Panc1 (cell line): Measurements from ENCODE around the gene ZKSCAN4. TPM values are rescaled to one million over a fixed set of nuclear protein-coding genes. Genes with fewer than 3 reads are reported as not detected.

Experiments
- ATAC-seq: fragments of 200-7000 bp; cut with Tn5 transposase; 2 replicates; pipeline ENCODE4 v1.9.1; 2020; ENCODE audit warnings: mild to moderate bottlenecking, moderate library complexity
- BruUV-seq: library from RNA; stranded (reverse); fragments of 400-500 nt; replicated peaks from 2 replicates; lab custom pipeline; 2021; lab: Mats Ljungman, UMichigan
- CTCF ChIA-PET: fragments of 300-600 bp; sonication (Branson Sonifier 250); formaldehyde crosslinking; loops from one replicate; lab custom pipeline; 2022; ENCODE audit warnings: antibody characterized with exemption; lab: Charles Lee
- POLR2A ChIA-PET: fragments of 300-600 bp; sonication (Branson Sonifier 250); formaldehyde crosslinking; loops from one replicate; lab custom pipeline; 2022; ENCODE audit warnings: antibody characterized with exemption; lab: Charles Lee
- DNase-seq: peaks from one replicate; pipeline ENCODE4 v3.0.0-alpha.2; 2010; ENCODE audit warnings: low read depth, low spot score
- H3K27ac ChIP-seq: 2 replicates; pipeline ENCODE4 v1.5.1; 2011; ENCODE audit warnings: mild to moderate bottlenecking, low read length, inconsistent platforms
- H3K27me3 ChIP-seq: fragments of 200-500 bp; sonication (Bioruptor generic); 2 replicates; pipeline ENCODE4 v1.6.0; 2014; ENCODE audit warnings: low read length, inconsistent platforms; ENCODE audit not compliant: control insufficient read depth, insufficient read depth
- H3K36me3 ChIP-seq: fragments of 200-500 bp; sonication (Bioruptor generic); 2 replicates; pipeline ENCODE4 v1.5.1; 2014; ENCODE audit warnings: inconsistent platforms, mild to moderate bottlenecking, low read length, moderate library complexity; ENCODE audit not compliant: control insufficient read depth, insufficient read depth
- H3K4me1 ChIP-seq: 2 replicates; pipeline ENCODE4 v1.5.1; 2011; ENCODE audit warnings: inconsistent platforms, mild to moderate bottlenecking, low read length, moderate library complexity; ENCODE audit not compliant: control insufficient read depth, insufficient read depth
- H3K4me3 ChIP-seq, 2 experiments: 2 replicates each; pipeline ENCODE4 v1.5.1; 2011 to 2012; ENCODE audit warnings: low read depth in 2 of 2, low read length in 2 of 2, mild to moderate bottlenecking in 2 of 2, inconsistent platforms in 1 of 2, moderate library complexity in 1 of 2
- H3K9me3 ChIP-seq: fragments of 200-500 bp; sonication (Bioruptor generic); 2 replicates; pipeline ENCODE4 v1.5.1; 2014; ENCODE audit warnings: low read depth, mild to moderate bottlenecking, inconsistent platforms, low read length, moderate library complexity; ENCODE audit not compliant: control insufficient read depth, insufficient read depth
- CTCF ChIP-seq: fragments of 450-650 bp; IDR thresholded peaks from 2 replicates; pipeline ENCODE4 v1.5.1; 2017; ENCODE audit warnings: mild to moderate bottlenecking
- POLR2AphosphoS5 ChIP-seq: IDR thresholded peaks from 2 replicates; pipeline ENCODE4 v1.6.1; 2012; ENCODE audit warnings: mild to moderate bottlenecking, low read depth, low read length, moderate library complexity
- REST ChIP-seq, 2 experiments: IDR thresholded peaks; 2 replicates each; pipeline ENCODE4 v1.6.1; 2011 to 2012; ENCODE audit warnings: low read depth in 2 of 2, control low read depth in 1 of 2, low read length in 1 of 2, mild to moderate bottlenecking in 1 of 2, moderate library complexity in 1 of 2; ENCODE audit not compliant: insufficient read depth in 1 of 2
- SIN3A ChIP-seq: IDR thresholded peaks from 2 replicates; pipeline ENCODE4 v1.6.1; 2012; ENCODE audit warnings: low read depth, mild to moderate bottlenecking, low read length, moderate library complexity, borderline replicate concordance; ENCODE audit not compliant: insufficient read depth
- TCF7L2 ChIP-seq: IDR thresholded peaks from 2 replicates; pipeline ENCODE4 v1.6.1; 2011; ENCODE audit warnings: mild to moderate bottlenecking, low read depth, low read length, inconsistent platforms
- in situ Hi-C: cut with HindIII; loops from 2 replicates; pipeline ENCODE4 v1.10.0; 2016; ENCODE audit warnings: low sequenced_read_pairs, low pct_unique_long_range_greater_than_20kb
- intact Hi-C: fragments of 100-400 bp; cut with micrococcal nuclease; formaldehyde crosslinking; loops from one replicate; pipeline ENCODE4 v1.10.0; 2022; ENCODE audit not compliant: unreplicated experiment
- total RNA-seq: library from RNA; stranded (reverse); gene quantifications from one replicate; pipeline ENCODE4 v1.2.1, GENCODE V29; 2021; ENCODE audit not compliant: unreplicated experiment

ZKSCAN4 gene
- total RNA-seq, 1 experiment from 2014 or later: 4.4 TPM

- in situ Hi-C loops: no loop called here
- ATAC-seq: no peak
- intact Hi-C loops: no loop called here
- no peaks in the 10 kb centered on the region for H3K36me3 ChIP-seq
- peaks cover 3% of the 10 kb centered on the region; the same call in 1 of the 2 replicates for H3K4me1 ChIP-seq
- TF ChIP-seq TCF7L2: no peak
- no peak for TF ChIP-seq REST (IDR thresholded peaks at IDR 0.05; ENCODE audit: insufficient read depth in 1 of 2, low read depth in 2 of 2, low read length in 1 of 2)
- TF ChIP-seq POLR2AphosphoS5: no peak
- no peak for TF ChIP-seq CTCF
- no peak for TF ChIP-seq SIN3A
- no TSS peak for BruUV-seq
- H3K27me3 ChIP-seq: no peaks in the 10 kb centered on the region
- no peak for DNase-seq
- ChIA-PET POLR2A (no interaction called here), CTCF (interaction anchor here (0.5 kb wide), 1 partner anchor 59 kb away, joined by 3 read pairs; no protein-coding TSS in a partner anchor)
- no peak overlapping the region for H3K4me3 ChIP-seq
- H3K27ac ChIP-seq: no peak overlapping the region
- peaks cover 4% of the 10 kb centered on the region; the same call in 1 of the 2 replicates for H3K9me3 ChIP-seq
Measured at GRCh38 chr6:28203201-28203600, 48.9 kb downstream of the ZKSCAN4 start.

- no peak overlapping the region for H3K4me3 ChIP-seq
- H3K27ac ChIP-seq: no peak overlapping the region
- no peaks in the 10 kb centered on the region for H3K4me1 ChIP-seq
- no peaks in the 10 kb centered on the region for H3K27me3 ChIP-seq
- no peak for TF ChIP-seq POLR2AphosphoS5
- TF ChIP-seq TCF7L2: no peak
- TF ChIP-seq SIN3A: no peak
- TF ChIP-seq CTCF: no peak
- peaks cover 4% of the 10 kb centered on the region; the same call in 1 of the 2 replicates for H3K9me3 ChIP-seq
- CTCF ChIA-PET: no interaction called here
- POLR2A ChIA-PET: interaction anchor here (0.6 kb wide), 1 partner anchor 18 kb away, joined by 3 read pairs; no protein-coding TSS in a partner anchor
- BruUV-seq: no TSS peak
- ATAC-seq: no peak
- intact Hi-C loops: no loop called here
- no peak for DNase-seq
- in situ Hi-C loops: no loop called here
- no peaks in the 10 kb centered on the region for H3K36me3 ChIP-seq
Measured at GRCh38 chr6:28200020-28200419, 52.0 kb downstream of the ZKSCAN4 start.

Other genes starting within 250 kb of the ZKSCAN4 start
- 4.2 TPM for gene ZNF165, start 171.7 kb downstream of the ZKSCAN4 start, total RNA-seq
- 5.3 TPM for gene ZSCAN16, start 127.7 kb downstream of the ZKSCAN4 start, total RNA-seq
- 18.4 TPM for gene ZKSCAN8, start 110.4 kb downstream of the ZKSCAN4 start, total RNA-seq
- 14.4 TPM for gene ZSCAN9, start 27.0 kb downstream of the ZKSCAN4 start, total RNA-seq
- not detected for gene NKAPL, start 7.0 kb upstream of the ZKSCAN4 start, total RNA-seq
- 6.6 TPM for gene ZSCAN26, start 14.9 kb upstream of the ZKSCAN4 start, total RNA-seq
- gene PGBD1, start 29.3 kb upstream of the ZKSCAN4 start, total RNA-seq: 7.6 TPM
- 10.4 TPM for gene ZSCAN31, start 83.9 kb upstream of the ZKSCAN4 start, total RNA-seq
- 7.0 TPM for gene ZKSCAN3, start 97.7 kb upstream of the ZKSCAN4 start, total RNA-seq
- 3.2 TPM for gene ZSCAN12, start 147.5 kb upstream of the ZKSCAN4 start, total RNA-seq
- 1.6 TPM for gene ZSCAN23, start 191.2 kb upstream of the ZKSCAN4 start, total RNA-seq